Hematopoietic multipotent progenitor cell (in vitro differentiated cells): ENCODE data around the gene CPEB2. TPM values are rescaled to one million over a fixed set of nuclear protein-coding genes. Genes with fewer than 3 reads are reported as not detected.

ENCODE experiments used
- DNase-seq, 3 donors: peaks; one replicate each; pipeline ENCODE4 v3.0.0-alpha.2; 2011 to 2015; ENCODE audit warnings: low read depth in 2 of 3, low spot score in 2 of 3
- total RNA-seq: library from RNA; depleted of rRNA; stranded (reverse); fragments of >200 nt; gene quantifications from one replicate; pipeline ENCODE4 v1.2.3, GENCODE V29; 2012

Gene CPEB2
- total RNA-seq, 1 donor: 3.5 TPM

DNA sequence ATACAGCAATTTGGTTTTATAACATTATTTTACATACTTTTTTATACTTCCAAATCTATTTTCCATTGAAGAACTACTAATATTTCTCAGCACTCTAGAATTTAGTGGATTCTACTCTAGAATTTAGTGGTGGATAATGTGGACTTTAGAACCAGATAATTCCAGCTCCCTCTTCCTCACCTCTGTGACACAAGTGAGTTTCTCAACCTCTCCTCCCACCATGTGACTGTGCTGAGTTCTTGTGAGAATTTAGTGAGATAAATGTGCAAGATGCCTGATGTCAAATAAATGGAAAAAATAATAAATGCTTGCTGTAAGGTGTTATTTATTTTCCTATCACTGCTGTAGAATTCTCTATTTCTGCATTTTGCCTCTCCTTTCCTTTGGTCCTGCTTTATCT, 107.3 kb downstream of the CPEB2 start:
- DNase-seq: no peak

DNA sequence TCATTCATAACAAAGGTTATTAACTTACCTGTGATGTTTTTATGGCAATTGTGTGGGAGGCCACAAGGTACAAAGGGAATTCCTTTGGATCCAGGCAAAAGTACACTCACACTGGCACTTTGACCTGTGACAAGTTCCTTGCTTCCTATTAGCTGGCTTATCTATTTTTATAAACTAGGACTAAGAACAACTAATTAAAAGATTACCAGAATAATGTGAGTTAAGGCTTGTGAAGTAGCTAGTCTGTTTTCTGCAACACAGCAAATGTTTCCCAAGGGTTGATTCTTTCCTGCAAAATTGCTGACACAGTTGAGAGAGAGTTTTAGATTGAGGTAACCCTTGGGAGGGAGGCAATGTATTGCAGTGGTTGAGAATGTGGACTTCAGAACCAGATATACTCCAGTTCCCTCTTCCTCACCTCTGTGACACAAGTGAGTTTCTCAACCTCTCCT, 107.9 kb downstream of the CPEB2 start:
- no peak for DNase-seq

DNA sequence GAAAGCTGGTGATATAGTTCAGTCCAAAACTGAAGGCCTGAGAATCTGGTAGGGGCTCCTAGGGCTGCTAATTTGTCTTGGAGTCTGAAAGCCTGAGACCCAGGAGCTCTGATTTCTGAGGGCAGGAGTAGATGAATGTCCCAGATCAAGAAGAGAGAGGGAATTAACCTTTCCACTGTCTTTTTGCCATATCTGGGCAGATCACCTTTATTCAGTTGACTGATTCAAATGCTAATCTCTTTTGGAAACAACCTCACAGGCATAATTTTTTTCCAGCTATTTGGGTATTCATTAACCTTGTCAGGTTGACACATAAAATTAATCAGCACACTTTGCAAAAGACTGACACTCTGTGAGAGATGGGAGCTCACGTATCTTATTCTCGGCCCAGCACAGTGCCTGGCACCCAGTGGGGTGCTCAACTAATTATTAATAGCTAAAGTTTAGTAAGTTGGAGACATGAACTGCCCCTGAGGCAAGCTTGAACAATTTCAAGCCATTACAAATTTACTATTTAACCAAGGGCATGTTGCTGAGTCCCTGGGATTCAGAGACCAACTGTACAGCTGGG, 114.3 kb downstream of the CPEB2 start:
- no peak for DNase-seq

DNA sequence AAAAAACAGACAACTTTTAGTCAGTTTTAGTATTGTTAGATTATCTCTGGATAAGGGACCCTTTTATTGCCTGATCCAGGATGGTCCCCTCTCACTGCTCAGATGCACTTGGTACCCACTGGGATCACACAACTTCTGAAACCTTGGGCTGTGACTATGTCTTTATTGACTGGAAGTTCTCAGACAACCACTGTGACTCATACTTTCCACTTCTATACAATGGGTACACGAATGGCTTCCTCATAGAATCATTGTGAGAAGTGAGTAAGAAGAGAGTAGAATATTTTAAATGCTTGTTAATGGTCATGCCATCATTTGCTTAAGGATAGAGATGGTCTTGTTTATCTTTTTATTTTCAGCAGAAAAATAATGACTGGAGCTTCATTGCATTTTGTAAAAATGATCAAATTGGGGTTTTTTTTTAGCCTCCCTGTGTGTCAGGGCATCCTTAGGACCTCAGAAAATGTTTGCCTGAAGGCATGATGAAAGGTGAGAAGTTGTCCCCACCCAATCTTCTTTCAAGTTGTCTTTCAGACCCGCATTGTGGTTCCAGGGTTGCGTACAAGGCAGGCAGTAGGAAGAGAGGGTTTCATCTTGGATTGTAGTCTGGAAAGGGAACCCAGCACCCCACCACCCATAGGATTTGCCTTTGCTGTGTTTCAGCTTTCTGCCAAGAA, 115.1 kb downstream of the CPEB2 start:
- DNase-seq: no peak

DNA sequence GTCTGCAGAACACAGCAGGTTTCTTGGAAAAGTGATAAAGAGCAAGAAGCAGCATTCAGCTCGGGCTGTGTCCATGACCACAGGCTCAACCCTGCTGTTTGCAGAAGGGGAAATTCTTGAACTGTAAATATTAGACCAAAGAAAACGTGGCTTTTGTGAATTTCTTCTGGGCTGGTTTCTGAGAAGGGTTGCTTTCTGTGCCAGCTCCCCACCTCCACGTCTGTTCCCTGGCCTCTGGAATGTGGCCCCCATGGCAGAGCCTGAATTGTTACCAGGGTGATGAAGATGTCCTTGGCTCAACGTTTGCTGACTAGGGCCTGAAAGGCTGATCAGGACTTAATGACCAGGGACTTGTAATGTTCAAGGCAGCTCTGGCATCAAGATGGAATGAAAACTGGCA, 116.0 kb downstream of the CPEB2 start:
- no peak for DNase-seq
